Measurements from ENCODE around the gene UBE2F. TPM values are rescaled to one million over a fixed set of nuclear protein-coding genes. Genes with fewer than 3 reads are reported as not detected.
"Not testable (repeated sequence)": the region's sequence is repeated elsewhere in the genome, so short reads cannot be mapped to it uniquely, and the experiment has no call there.

The UBE2F gene
- total RNA-seq, 2 experiments from 2014 or later, result 96.5 to 99.5 TPM

DNA sequence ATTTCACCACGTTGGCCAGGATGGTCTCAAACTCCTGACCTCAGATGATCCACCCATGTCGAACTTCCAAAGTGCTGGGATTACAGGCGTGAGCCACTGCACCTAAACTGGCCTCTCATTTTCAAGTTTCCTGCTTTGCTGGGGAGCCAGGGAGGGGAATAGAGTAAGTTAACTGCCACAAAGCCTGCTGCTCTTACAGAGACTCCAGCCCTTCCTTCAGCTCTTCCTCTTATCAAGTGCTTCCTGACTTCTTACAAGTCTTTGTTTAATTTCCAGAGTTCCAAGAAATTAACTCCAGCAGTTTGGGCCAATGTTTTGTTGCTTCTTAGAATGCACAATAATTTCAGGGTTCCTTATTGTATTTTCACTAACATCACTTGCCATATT is 24.3 kb upstream of the UBE2F start:
- H3K9me3 Mint-ChIP-seq, result peaks cover 15% of the 10 kb centered on the region
- peak overlapping the region; percentile 81 for H3K27ac Mint-ChIP-seq
- ATAC-seq (no peak), DNase-seq (no peak)
- no peaks in the 10 kb centered on the region for H3K27me3 Mint-ChIP-seq
- intact Hi-C loops (cut with micrococcal nuclease), result no loop called here
- H3K36me3 Mint-ChIP-seq (ENCODE audit: low read depth), result peaks cover 2% of the 10 kb centered on the region
- TF ChIP-seq, protein P1, sequence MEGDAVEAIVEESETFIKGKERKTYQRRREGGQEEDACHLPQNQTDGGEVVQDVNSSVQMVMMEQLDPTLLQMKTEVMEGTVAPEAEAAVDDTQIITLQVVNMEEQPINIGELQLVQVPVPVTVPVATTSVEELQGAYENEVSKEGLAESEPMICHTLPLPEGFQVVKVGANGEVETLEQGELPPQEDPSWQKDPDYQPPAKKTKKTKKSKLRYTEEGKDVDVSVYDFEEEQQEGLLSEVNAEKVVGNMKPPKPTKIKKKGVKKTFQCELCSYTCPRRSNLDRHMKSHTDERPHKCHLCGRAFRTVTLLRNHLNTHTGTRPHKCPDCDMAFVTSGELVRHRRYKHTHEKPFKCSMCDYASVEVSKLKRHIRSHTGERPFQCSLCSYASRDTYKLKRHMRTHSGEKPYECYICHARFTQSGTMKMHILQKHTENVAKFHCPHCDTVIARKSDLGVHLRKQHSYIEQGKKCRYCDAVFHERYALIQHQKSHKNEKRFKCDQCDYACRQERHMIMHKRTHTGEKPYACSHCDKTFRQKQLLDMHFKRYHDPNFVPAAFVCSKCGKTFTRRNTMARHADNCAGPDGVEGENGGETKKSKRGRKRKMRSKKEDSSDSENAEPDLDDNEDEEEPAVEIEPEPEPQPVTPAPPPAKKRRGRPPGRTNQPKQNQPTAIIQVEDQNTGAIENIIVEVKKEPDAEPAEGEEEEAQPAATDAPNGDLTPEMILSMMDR (IDR thresholded peaks at IDR 0.05), result no peak
- ChIA-PET CTCF (interaction anchor here (1.7 kb wide), 1 partner anchor 19 kb away, joined by 8 read pairs; no protein-coding TSS in a partner anchor), POLR2A (no interaction called here)
- peaks cover 41% of the 10 kb centered on the region for H3K4me1 Mint-ChIP-seq (ENCODE audit: low read depth)
- H3K4me3 Mint-ChIP-seq, result no peak overlapping the region

DNA sequence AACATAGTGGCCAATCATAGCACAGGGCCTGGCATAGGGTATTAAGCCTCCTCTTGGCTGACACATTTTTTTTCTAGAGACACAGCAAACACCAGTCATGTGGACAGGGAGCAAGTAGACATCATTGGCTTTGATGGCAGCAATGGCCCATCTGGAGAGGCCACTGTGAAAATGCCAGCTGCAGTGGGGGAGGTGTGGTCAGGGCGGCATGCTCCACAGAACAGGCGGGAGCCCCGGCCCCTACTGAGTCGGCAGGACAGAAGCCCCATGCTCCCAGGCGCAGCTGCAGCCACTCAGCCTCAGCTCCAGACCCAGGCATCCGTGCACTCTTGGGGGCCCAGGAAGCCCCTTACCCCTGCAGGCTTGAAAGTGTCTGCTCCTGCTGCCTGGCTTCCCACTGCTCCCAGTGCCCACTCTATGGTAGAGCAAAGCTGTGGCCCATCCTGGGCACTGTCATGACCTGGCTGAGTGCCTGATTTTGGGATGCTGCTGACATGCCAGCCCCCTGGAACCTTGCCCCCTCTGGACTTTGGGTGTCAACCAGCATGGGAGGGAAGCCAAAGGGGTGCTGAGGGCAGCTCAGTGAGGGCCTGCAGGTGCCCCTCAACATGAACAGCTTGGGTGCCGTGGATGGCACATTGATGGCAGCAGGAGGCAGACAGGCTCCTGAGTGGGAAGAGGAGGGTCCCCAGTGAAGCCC is 23.3 kb upstream of the UBE2F start:
- intact Hi-C loops (cut with micrococcal nuclease), result no loop called here
- Mint-ChIP-seq H3K4me3 (no peak overlapping the region), H3K9me3 (peaks cover 15% of the 10 kb centered on the region), H3K27ac (no peak overlapping the region), H3K27me3 (no peaks in the 10 kb centered on the region), H3K4me1 (ENCODE audit: low read depth) (peaks cover 41% of the 10 kb centered on the region), H3K36me3 (ENCODE audit: low read depth) (peaks cover 2% of the 10 kb centered on the region)
- ChIA-PET POLR2A (no interaction called here), CTCF (no interaction called here)
- TF ChIP-seq, protein P1 (IDR thresholded peaks at IDR 0.05), result no peak
- DNase-seq (no peak), ATAC-seq (no peak)

DNA sequence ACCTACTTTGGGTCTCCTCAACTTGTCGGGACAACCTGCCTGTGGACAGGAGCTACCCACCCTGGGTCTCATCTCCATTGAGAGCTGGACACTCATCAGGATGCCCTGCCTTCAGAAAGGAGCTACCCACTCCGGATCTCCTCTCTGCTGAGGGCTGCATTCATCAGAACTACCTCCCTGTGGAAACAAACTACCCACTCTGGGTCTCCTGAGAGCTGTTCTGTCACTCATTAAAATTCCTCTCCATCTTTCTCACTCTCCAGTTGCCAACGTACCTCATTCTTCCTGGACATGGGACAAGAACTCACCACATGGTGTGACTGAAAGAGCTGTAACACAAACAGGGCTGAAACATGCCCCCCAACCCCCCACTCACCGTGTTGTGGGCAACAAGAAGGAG is 22.5 kb upstream of the UBE2F start:
- DNase-seq (no peak), ATAC-seq (no peak)
- TF ChIP-seq, protein P1 (IDR thresholded peaks at IDR 0.05), result no peak
- H3K27ac Mint-ChIP-seq, result no peak overlapping the region
- no peaks in the 10 kb centered on the region for H3K27me3 Mint-ChIP-seq
- ChIA-PET POLR2A (interaction anchor here (0.9 kb wide), 1 partner anchor 36 kb away, joined by 3 read pairs; no protein-coding TSS in a partner anchor), CTCF (interaction anchor here (1.7 kb wide), 1 partner anchor 21 kb away, joined by 5 read pairs; no protein-coding TSS in a partner anchor)
- intact Hi-C loops (cut with micrococcal nuclease), result no loop called here
- H3K9me3 Mint-ChIP-seq, result peaks cover 15% of the 10 kb centered on the region
- no peak overlapping the region for H3K4me3 Mint-ChIP-seq
- H3K4me1 Mint-ChIP-seq (ENCODE audit: low read depth), result peaks cover 41% of the 10 kb centered on the region
- peaks cover 2% of the 10 kb centered on the region for H3K36me3 Mint-ChIP-seq (ENCODE audit: low read depth)

- Mint-ChIP-seq H3K4me1 (ENCODE audit: low read depth) (peaks cover 26% of the 10 kb centered on the region), H3K27ac (no peak overlapping the region), H3K36me3 (ENCODE audit: low read depth) (peaks cover 2% of the 10 kb centered on the region), H3K27me3 (no peaks in the 10 kb centered on the region), H3K4me3 (no peak overlapping the region), H3K9me3 (peaks cover 15% of the 10 kb centered on the region)
- DNase-seq (no peak), ATAC-seq (no peak)
- TF ChIP-seq, protein P1 (IDR thresholded peaks at IDR 0.05), result no peak
- intact Hi-C loops (cut with micrococcal nuclease), result no loop called here
- CTCF ChIA-PET, result interaction anchor here (1.8 kb wide), 1 partner anchor 24 kb away, joined by 8 read pairs; no protein-coding TSS in a partner anchor
- POLR2A ChIA-PET, result no interaction called here
Observed at GRCh38 chr2:237946423-237946822, 20.4 kb upstream of the UBE2F start.

- CTCF ChIA-PET; H3K36me3 Mint-ChIP-seq (ENCODE audit: low read depth); H3K9me3 Mint-ChIP-seq; H3K27me3 Mint-ChIP-seq; H3K27ac Mint-ChIP-seq; ATAC-seq; H3K4me3 Mint-ChIP-seq; POLR2A ChIA-PET; DNase-seq; intact Hi-C loops (cut with micrococcal nuclease); H3K4me1 Mint-ChIP-seq (ENCODE audit: low read depth): not testable (repeated sequence)
Observed at GRCh38 chr2:237951354-237951753, 15.5 kb upstream of the UBE2F start.
